HG03354 (cell line): ENCODE results near the gene GUCY1A1.
A peak's percentile ranks its signal among the peaks of the same experiment; 100 is the strongest.

Source experiments
- ATAC-seq: cut with Tn5 transposase; IDR thresholded peaks from one replicate; pipeline ENCODE4 v1.9.1; 2021; ENCODE audit warnings: mild to moderate bottlenecking; ENCODE audit not compliant: unreplicated experiment, poor library complexity, severe bottlenecking

GUCY1A1 gene

GRCh38 chr4:155657985-155658680 is 8.5 kb upstream of the GUCY1A1 start:
- ATAC-seq, result no peak

DNA sequence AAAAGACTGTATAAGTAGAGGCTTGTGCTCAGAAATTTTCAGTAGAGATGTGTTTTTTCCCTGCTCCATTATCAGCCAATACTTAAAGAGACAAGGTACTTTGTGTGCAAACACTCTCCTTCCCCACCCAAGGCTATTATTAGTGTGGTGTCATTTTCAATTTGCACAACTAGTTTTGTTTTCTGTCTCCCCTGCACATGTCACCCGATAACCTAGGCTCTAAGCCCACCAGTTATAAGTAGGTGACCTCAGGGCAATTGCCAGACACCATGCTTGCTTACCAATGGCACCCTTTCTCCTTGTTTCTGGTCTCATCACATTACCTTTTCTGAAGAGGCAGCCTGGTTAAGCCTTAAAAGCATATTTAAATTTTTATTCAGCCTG is 8.0 kb upstream of the GUCY1A1 start:
- ATAC-seq, result no peak

DNA sequence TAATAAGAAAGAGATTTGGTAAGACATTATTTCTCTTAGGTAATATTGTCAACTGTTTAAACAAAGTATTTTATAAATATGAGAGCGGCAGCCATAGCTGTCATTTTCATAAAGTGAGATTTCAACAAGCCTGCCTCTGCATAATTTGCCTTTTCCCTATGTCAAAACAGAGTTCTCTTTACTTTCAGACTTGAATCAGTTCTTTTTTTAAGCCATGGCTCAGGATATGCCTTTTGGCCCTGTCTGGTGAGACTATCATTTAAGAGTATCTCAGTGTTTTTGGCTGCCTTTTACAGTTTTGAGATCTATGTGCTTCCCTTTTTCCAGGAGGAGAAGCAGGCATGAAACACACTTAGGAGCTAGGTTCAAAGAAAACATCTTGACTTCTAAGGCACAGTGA is 7.5 kb upstream of the GUCY1A1 start:
- no peak for ATAC-seq

DNA sequence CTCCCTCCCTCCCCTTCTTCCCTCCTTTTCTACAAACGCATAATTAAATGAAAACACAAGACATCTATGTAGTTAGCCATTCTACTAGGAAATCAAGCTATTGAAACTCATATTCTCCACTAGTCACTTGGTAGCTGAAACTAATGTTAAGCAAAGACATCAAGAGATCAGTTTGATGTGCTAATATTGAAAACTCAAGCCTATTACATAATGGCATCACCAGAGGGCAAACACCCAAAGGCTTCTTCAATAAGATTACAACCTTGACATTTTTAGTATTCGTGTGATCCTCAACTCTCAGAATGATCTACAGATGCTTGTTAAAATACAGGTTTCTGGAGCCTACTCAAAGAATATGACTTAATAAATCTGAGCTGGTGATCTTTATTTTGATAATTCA is 6.2 kb upstream of the GUCY1A1 start:
- no peak for ATAC-seq

GRCh38 chr4:155665054-155665453 is 1.6 kb upstream of the GUCY1A1 start:
- ATAC-seq, result no peak

GRCh38 chr4:155667222-155667567 is 547 bp downstream of the GUCY1A1 start:
- ATAC-seq, result peak; percentile 63

DNA sequence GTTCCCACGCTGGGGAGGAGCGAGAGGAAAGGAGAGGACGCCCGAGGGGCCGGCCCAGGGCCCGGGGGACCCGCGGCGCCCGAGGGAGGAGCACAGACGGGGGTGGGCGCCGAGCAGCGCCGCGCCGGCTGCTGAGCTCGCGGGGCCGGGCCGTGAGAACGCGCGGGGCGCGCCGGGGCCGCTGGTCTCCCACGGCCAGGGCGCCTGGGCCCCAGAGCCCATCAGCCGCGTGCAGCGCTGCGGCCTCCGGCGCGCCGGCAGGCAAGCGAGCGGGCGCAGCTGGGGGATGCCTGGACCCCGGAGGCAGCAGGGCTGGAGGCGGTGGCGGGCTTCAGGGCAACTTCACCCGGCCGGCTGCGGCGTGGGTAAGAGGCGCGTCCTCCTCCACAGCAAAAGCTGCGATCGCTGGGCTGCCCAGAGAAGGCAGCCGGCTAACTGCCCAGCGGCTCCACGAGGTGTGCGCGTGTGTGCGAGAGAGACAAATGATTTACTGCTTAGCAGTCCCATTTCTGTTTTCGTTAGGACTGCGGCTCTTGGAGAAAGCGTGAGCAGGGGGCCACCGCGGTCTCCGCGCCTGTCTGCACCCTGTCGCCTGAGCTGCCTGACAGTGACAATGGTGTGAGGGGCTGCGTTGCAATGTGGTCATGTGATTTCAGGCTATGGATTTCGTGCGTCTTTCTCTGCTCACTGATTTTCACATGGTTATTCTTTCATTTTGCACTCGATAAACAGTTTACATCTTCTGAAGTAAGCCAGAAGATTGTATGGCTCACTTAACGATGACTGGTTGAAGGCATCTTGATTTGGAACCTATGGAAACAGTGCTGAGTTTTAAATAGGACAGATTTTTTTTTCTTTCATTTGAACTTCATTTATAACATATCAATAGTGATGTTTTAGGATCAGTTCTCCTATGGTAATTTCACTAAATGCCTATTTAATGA is 1.2 kb downstream of the GUCY1A1 start:
- ATAC-seq, result peak; percentile 58

DNA sequence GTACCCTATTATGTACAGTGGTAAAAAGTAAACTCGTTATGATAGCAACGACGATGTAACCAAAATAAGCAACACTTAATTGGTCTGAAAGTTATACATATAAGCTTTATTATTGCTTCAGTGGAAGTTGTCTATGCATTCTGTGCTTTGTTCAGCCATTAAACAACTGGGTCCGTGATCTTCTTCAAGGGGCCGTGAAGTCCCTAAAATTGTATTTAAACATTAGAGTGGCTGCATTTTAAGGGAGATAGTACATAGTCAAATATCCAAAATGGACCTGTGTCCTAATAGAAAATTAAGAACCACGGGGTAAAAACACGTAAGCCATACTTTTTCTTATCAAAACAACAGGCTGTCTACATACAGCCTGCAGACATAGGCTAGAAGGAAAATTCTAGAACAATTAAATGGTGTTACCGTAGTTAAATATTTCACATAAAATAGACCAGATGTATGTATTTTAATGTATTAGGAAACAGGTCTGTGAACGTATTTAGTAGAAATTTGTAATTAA is 2.1 kb downstream of the GUCY1A1 start:
- ATAC-seq, result no peak

DNA sequence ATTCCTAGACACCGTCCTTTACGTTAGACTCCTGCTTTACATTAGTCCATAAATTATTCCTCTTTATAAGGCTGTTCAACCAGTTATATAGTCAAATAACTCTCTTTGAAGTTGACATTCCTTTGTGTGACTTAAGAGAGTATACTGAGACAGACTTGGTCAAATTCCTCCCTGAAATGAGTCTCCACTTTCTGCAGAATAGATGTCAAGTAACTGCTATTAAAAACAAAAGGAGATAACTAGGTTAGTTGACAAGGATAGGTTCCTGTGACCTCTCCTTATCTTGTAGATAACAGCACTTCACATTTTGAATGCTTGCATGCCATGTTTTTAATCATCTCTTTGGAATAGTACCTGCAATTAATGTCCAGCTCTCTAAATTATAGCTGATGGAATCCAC is 5.7 kb downstream of the GUCY1A1 start:
- no peak for ATAC-seq

DNA sequence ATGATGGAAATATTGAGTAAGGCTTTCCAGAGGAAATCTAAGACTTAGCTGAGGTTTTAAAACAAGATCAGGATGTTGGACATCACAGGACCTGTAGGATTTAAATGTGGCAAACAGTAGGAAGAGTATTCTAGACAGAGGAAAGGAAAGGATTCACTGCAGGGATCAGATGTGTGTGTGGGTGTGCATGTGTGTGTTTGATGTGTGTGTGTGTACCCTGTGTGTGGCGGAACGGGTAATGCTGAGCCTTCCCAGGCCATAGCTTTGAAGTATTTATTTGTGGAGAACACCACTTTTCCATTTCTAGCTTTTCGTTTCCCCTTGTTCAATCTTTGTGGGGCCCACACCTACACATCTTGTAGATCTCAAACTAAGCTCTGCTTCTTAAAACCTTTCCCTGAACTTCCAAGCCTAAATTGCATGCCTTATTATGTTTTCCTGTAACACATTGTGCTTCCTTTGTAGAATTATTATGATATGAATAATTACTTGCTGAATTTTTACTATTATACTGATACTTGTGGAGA is 6.9 kb downstream of the GUCY1A1 start:
- ATAC-seq, result no peak

GRCh38 chr4:155674669-155675071 is 8.0 kb downstream of the GUCY1A1 start:
- no peak for ATAC-seq

- ATAC-seq, result peak; percentile 86
Measured at GRCh38 chr4:155675709-155676429, 9.2 kb downstream of the GUCY1A1 start.

DNA sequence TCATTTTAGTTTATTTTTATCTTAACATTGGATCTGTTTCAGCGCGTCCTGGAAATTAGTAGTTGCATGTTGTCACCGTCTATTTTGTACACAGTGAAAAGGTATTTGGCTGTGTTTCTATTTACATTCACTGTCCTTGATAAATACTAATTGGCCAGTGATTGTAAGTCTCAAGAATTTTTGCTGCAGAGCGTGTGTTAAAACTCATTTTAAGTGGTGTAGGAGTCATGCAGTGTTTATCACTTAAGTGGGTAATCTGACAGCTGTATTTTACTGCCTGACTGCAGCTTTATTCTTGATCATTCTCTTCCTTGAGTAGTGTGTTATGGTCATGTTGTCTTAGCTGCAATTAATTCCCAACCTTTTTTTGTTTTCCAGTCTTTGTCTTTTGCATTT is 9.8 kb downstream of the GUCY1A1 start:
- ATAC-seq, result peak; percentile 15

- no peak for ATAC-seq
Measured at GRCh38 chr4:155678011-155678410, 11.4 kb downstream of the GUCY1A1 start.

DNA sequence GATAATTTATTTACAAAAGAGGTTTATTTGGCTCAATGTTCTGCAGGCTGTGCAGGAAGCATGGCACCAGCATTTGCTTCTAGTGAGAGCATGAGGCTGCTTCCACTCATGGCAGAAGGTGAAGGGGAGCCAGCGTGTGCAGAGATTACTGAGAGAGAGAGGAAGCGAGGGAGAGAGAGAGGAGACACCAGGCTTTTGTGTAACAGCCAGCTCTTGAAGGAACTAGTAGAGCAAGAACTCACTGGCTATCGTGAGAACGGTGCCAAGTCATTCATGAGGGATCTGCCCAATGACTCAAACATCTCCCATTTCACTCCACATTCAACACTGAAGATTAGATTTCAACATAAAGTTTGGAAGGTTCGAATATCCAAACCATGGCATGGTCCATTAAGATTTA is 12.7 kb downstream of the GUCY1A1 start:
- no peak for ATAC-seq

- ATAC-seq, result no peak
Measured at GRCh38 chr4:155681886-155682285, 15.2 kb downstream of the GUCY1A1 start.

- ATAC-seq, result no peak
Measured at GRCh38 chr4:155684423-155684822, 17.8 kb downstream of the GUCY1A1 start.

DNA sequence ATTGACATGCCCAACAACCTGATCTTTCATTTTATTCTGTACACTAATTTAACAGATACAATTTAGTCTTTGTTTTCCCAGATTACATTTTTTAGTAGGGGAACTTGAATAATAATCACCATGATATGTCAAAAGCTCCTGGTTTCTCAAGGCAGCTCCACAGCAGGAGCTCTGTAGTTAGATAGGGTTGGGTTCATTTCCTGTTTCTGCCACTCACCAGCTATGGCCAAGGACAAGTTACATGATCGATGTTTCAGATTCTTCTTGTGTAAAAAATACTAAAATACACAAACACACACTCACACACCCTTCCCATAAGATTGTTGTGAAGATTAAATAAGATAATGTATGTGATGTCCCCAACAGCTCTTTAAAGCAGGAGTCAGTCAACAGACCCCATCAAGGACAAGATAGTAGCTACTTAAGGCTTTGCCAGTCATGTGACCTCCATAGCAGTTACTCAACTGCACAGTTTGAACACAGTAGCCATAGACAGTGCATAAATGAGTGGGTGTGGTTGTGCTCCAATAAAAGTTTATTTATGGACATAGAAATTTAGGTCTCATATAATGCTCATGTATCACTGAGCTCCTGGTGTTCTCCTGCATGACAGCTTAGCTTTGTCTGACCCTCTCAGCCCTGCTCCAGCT is 18.4 kb downstream of the GUCY1A1 start:
- ATAC-seq, result no peak

- ATAC-seq, result no peak
Measured at GRCh38 chr4:155687380-155687982, 20.8 kb downstream of the GUCY1A1 start.
